H1 (cell line): ENCODE measurements around the gene ARHGDIG. TPM values are rescaled to one million over a fixed set of nuclear protein-coding genes. Genes with fewer than 3 reads are reported as not detected.

Experiments used
- CTCF ChIA-PET: fragments of 300-600 bp; sonication (Branson Sonifier 250); formaldehyde crosslinking; loops from one replicate; lab custom pipeline; 2021; ENCODE audit not compliant: partially characterized antibody; lab: Charles Lee
- POLR2A ChIA-PET: fragments of 300-600 bp; sonication (Branson Sonifier 250); formaldehyde crosslinking; loops from one replicate; lab custom pipeline; 2021; ENCODE audit warnings: inconsistent platforms; ENCODE audit not compliant: partially characterized antibody; lab: Charles Lee
- DNase-seq, 2 experiments: peaks; one replicate each; pipeline versions ENCODE4 v3.0.0 to v3.0.0-alpha.2; 2010 to 2022; ENCODE audit warnings: low spot score in 2 of 2, low read depth in 1 of 2, mixed read lengths in 1 of 2
- FAIRE-seq: peaks from 2 replicates; lab custom pipeline; 2011; peaks lifted over from hg19 to GRCh38; lab: Jason Lieb, UNC
- H2AFZ ChIP-seq: 2 replicates; pipeline ENCODE4 v1.8.1; 2012; ENCODE audit warnings: low read length, inconsistent platforms
- H2AK5ac ChIP-seq: 2 replicates; pipeline ENCODE4 v1.6.1; 2013; ENCODE audit warnings: low read depth, low read length
- H2BK120ac ChIP-seq: replicated peaks from 2 replicates; pipeline ENCODE3; 2013; ENCODE audit warnings: low read depth, low read length, inconsistent platforms
- H2BK12ac ChIP-seq: 2 replicates; pipeline ENCODE4 v1.6.1; 2013; ENCODE audit warnings: low read depth, low read length
- H2BK15ac ChIP-seq: 2 replicates; pipeline ENCODE4 v1.6.1; 2013; ENCODE audit warnings: low read length
- H2BK20ac ChIP-seq: 2 replicates; pipeline ENCODE4 v1.6.1; 2013; ENCODE audit warnings: low read length
- H2BK5ac ChIP-seq: 2 replicates; pipeline ENCODE4 v1.6.1; 2013; ENCODE audit warnings: low read depth, low read length
- H3K14ac ChIP-seq: 2 replicates; pipeline ENCODE4 v1.6.1; 2013; ENCODE audit warnings: inconsistent platforms; ENCODE audit not compliant: insufficient read length
- H3K18ac ChIP-seq: 2 replicates; pipeline ENCODE4 v1.6.1; 2013; ENCODE audit warnings: low read length; ENCODE audit errors: extremely low read depth
- H3K23ac ChIP-seq: 2 replicates; pipeline ENCODE4 v1.6.1; 2013; ENCODE audit warnings: inconsistent platforms; ENCODE audit not compliant: insufficient read length
- H3K23me2 ChIP-seq: 2 replicates; pipeline ENCODE4 v1.6.1; 2013; ENCODE audit warnings: low read depth, low read length
- H3K27ac ChIP-seq: 2 replicates; pipeline ENCODE4 v1.6.1; 2011; ENCODE audit warnings: low read depth, low read length, inconsistent platforms
- H3K27me3 ChIP-seq, 4 experiments: replicated peaks in 1 of 4; 1 replicate in 1 of 4; 2 replicates in 3 of 4; pipeline versions ENCODE4 v1.6.1 to v1.8.1; 2011 to 2013; ENCODE audit warnings: low read length in 3 of 4, mild to moderate bottlenecking in 3 of 4, inconsistent platforms in 2 of 4, mixed read lengths in 2 of 4, moderate library complexity in 1 of 4; ENCODE audit not compliant: control insufficient read depth in 3 of 4, insufficient read depth in 3 of 4; ENCODE audit errors: extremely low read depth in 1 of 4
- H3K36me3 ChIP-seq, 4 experiments: 2 replicates each; pipeline versions ENCODE4 v1.6.1 to v1.8.1; 2011 to 2013; ENCODE audit warnings: mild to moderate bottlenecking in 4 of 4, low read length in 3 of 4, moderate library complexity in 2 of 4, control low read depth in 1 of 4, inconsistent platforms in 1 of 4; ENCODE audit not compliant: insufficient read depth in 4 of 4, control insufficient read depth in 2 of 4
- H3K4ac ChIP-seq: replicated peaks from 2 replicates; pipeline ENCODE3; 2013; ENCODE audit warnings: low read length, low read depth, mixed read lengths, inconsistent platforms; ENCODE audit not compliant: insufficient read length
- H3K4me1 ChIP-seq, 4 experiments: replicated peaks in 1 of 4; 1 replicate in 1 of 4; 2 replicates in 3 of 4; pipeline versions ENCODE4 v1.6.1 to v1.8.1; 2011 to 2013; ENCODE audit warnings: low read length in 3 of 4, inconsistent platforms in 2 of 4, mixed read lengths in 1 of 4; ENCODE audit not compliant: insufficient read depth in 4 of 4, control insufficient read depth in 3 of 4
- H3K4me2 ChIP-seq, 2 experiments: 2 replicates each; pipeline versions ENCODE4 v1.6.1 to v1.8.1; 2011 to 2013; ENCODE audit warnings: low read depth in 2 of 2, low read length in 2 of 2, control low read depth in 1 of 2, inconsistent platforms in 1 of 2, mild to moderate bottlenecking in 1 of 2; ENCODE audit not compliant: insufficient read depth in 1 of 2
- H3K4me3 ChIP-seq, 4 experiments: fragments of 200-600, 300-600 bp in 1 of 4; sonication (generic), shearing (Covaris generic), sonication (Bioruptor Twin) in 1 of 4; 2 replicates each; pipeline versions ENCODE4 v1.5.1 to v1.8.1; 2011 to 2016; ENCODE audit warnings: low read length in 4 of 4, low read depth in 3 of 4, control low read depth in 2 of 4, inconsistent platforms in 2 of 4, mild to moderate bottlenecking in 2 of 4, mixed read lengths in 1 of 4, moderate library complexity in 1 of 4; ENCODE audit not compliant: insufficient read depth in 2 of 4; ENCODE audit errors: extremely low read depth in 1 of 4
- H3K56ac ChIP-seq: replicated peaks from 2 replicates; pipeline ENCODE3; 2013; ENCODE audit warnings: low read depth, mild to moderate bottlenecking, mixed read lengths, low read length, inconsistent platforms; ENCODE audit not compliant: insufficient read length
- H3K79me1 ChIP-seq: 2 replicates; pipeline ENCODE4 v1.6.1; 2013; ENCODE audit warnings: low read depth, low read length, control low read depth
- H3K79me2 ChIP-seq, 2 experiments: 2 replicates each; pipeline versions ENCODE4 v1.6.1 to v1.8.1; 2012 to 2013; ENCODE audit warnings: low read length in 2 of 2, mild to moderate bottlenecking in 2 of 2, inconsistent platforms in 1 of 2; ENCODE audit not compliant: insufficient read depth in 2 of 2, control insufficient read depth in 1 of 2
- H3K9ac ChIP-seq, 4 experiments: replicated peaks in 1 of 4; 1 replicate in 1 of 4; 2 replicates in 3 of 4; pipeline versions ENCODE4 v1.6.1 to v1.8.1; 2011 to 2013; ENCODE audit warnings: low read depth in 3 of 4, low read length in 3 of 4, control low read depth in 2 of 4, mild to moderate bottlenecking in 2 of 4, moderate library complexity in 2 of 4, inconsistent platforms in 1 of 4; ENCODE audit errors: extremely low read depth in 1 of 4
- H3K9me3 ChIP-seq, 2 experiments: 2 replicates each; pipeline versions ENCODE4 v1.6.1 to v1.8.1; 2012 to 2013; ENCODE audit warnings: mild to moderate bottlenecking in 2 of 2, moderate library complexity in 2 of 2, control low read depth in 1 of 2, inconsistent platforms in 1 of 2, low read depth in 1 of 2, low read length in 1 of 2, mixed read lengths in 1 of 2; ENCODE audit not compliant: insufficient read depth in 2 of 2
- H4K20me1 ChIP-seq, 2 experiments: replicated peaks in 1 of 2; 2 replicates each; pipeline versions ENCODE3 to v1.8.1; 2011 to 2013; ENCODE audit warnings: inconsistent platforms in 2 of 2, low read length in 2 of 2, mild to moderate bottlenecking in 1 of 2; ENCODE audit not compliant: insufficient read depth in 2 of 2, control insufficient read depth in 1 of 2
- H4K5ac ChIP-seq: 2 replicates; pipeline ENCODE4 v1.6.1; 2013; ENCODE audit warnings: low read length, low read depth, mixed read lengths, inconsistent platforms; ENCODE audit not compliant: insufficient read length
- H4K8ac ChIP-seq: 2 replicates; pipeline ENCODE4 v1.8.0; 2013; ENCODE audit warnings: mild to moderate bottlenecking, moderate library complexity, low read length, inconsistent platforms; ENCODE audit not compliant: insufficient read depth; ENCODE audit errors: extremely low read depth
- H4K91ac ChIP-seq: replicated peaks from 2 replicates; pipeline ENCODE3; 2013; ENCODE audit warnings: low read length, mixed read lengths, inconsistent platforms; ENCODE audit not compliant: insufficient read length
- CBX8 ChIP-seq: fragments of 300-800, 300-1000 bp; sonication (generic); IDR thresholded peaks from 2 replicates; pipeline ENCODE4 v1.7.1; 2016; ENCODE audit warnings: low read depth, low read length, borderline replicate concordance
- GTF2F1 ChIP-seq: IDR thresholded peaks from 2 replicates; pipeline ENCODE4 v1.6.1; 2012; ENCODE audit warnings: low read depth, low read length, improper control_type of control experiment, borderline replicate concordance
- HDAC6 ChIP-seq: IDR thresholded peaks from one replicate; pipeline ENCODE4 v1.7.1; 2012; ENCODE audit warnings: low read depth, mild to moderate bottlenecking, inconsistent platforms, low read length, moderate library complexity
- KDM1A ChIP-seq: fragments of 200-600, 300-600 bp; sonication (generic); IDR thresholded peaks from 2 replicates; pipeline ENCODE4 v1.7.1; 2016; ENCODE audit warnings: mild to moderate bottlenecking, low read length, borderline replicate concordance
- PHF8 ChIP-seq: fragments of 200-600 bp; sonication (generic); conservative IDR thresholded peaks from 2 replicates; pipeline ENCODE4 v1.7.1; 2012; ENCODE audit warnings: low read depth, mild to moderate bottlenecking, inconsistent platforms, low read length, moderate library complexity
- RNF2 ChIP-seq: fragments of 200-900, 300-1000 bp; sonication (generic); IDR thresholded peaks from 2 replicates; pipeline ENCODE4 v1.7.1; 2016; ENCODE audit warnings: borderline replicate concordance, low read depth, mild to moderate bottlenecking, antibody characterized with exemption, low read length; ENCODE audit not compliant: poor library complexity, severe bottlenecking; ENCODE audit errors: missing control alignments
- ZNF274 ChIP-seq: IDR thresholded peaks from 2 replicates; pipeline ENCODE4 v1.7.0; 2012; ENCODE audit warnings: low read length, borderline replicate concordance; ENCODE audit errors: extremely low read depth
- WGBS, 2 experiments: shearing (Covaris generic) in 1 of 2; methylation state at CpG; one replicate each; pipeline versions ENCODE4 v1.1.6 to v1.1.7; 2013 to 2015; ENCODE audit warnings: low lambda C conversion rate in 2 of 2, mixed read lengths in 2 of 2, inconsistent platforms in 1 of 2, low coverage in 1 of 2, missing lambda C conversion rate in 1 of 2; ENCODE audit not compliant: insufficient replicate concordance in 2 of 2, insufficient coverage in 1 of 2, insufficient read length in 1 of 2; ENCODE audit errors: extremely low coverage in 1 of 2, missing lambda C conversion rate in 1 of 2; 5-methylcytosine and 5-hydroxymethylcytosine counted together
- polyA plus RNA-seq, 7 experiments: library from polyadenylated mRNA; depleted of rRNA in 3 of 7; stranded (reverse) in 5 of 7; unstranded in 2 of 7; fragments of >200 nt in 5 of 7; fragments of 200-250 nt in 2 of 7; gene quantifications; 1 replicate in 5 of 7; 2 replicates in 1 of 7; 4 replicates in 1 of 7; pipeline versions ENCODE4 v1.2.1 to v1.2.3, GENCODE V29; 2011 to 2013; ENCODE audit warnings: missing spikeins in 2 of 7, mixed read lengths in 2 of 7
- total RNA-seq: library from RNA; stranded (reverse); fragmentation: NEBNext Ultra II Directional; extraction: Animal tissue kit (Norgen Biotek cat#: 25700); gene quantifications from 2 replicates; pipeline ENCODE4 v1.2.1, GENCODE V29; 2021
- TF ChIP-seq, protein P1 (sequence below): IDR thresholded peaks from 2 replicates; pipeline ENCODE4 v1.6.1; 2012; ENCODE audit warnings: low read length, inconsistent platforms
- TF ChIP-seq, protein P2 (sequence below): IDR thresholded peaks from 2 replicates; pipeline ENCODE4 v1.6.1; 2011; ENCODE audit warnings: low read depth, mild to moderate bottlenecking, low read length; ENCODE audit not compliant: insufficient read depth

Gene ARHGDIG
- total and polyA plus RNA-seq, 2 of the 8 experiments (the other 6 are each of a cell fraction or from before 2014, with no cell fraction given) = 1.2 to 2.9 TPM

DNA sequence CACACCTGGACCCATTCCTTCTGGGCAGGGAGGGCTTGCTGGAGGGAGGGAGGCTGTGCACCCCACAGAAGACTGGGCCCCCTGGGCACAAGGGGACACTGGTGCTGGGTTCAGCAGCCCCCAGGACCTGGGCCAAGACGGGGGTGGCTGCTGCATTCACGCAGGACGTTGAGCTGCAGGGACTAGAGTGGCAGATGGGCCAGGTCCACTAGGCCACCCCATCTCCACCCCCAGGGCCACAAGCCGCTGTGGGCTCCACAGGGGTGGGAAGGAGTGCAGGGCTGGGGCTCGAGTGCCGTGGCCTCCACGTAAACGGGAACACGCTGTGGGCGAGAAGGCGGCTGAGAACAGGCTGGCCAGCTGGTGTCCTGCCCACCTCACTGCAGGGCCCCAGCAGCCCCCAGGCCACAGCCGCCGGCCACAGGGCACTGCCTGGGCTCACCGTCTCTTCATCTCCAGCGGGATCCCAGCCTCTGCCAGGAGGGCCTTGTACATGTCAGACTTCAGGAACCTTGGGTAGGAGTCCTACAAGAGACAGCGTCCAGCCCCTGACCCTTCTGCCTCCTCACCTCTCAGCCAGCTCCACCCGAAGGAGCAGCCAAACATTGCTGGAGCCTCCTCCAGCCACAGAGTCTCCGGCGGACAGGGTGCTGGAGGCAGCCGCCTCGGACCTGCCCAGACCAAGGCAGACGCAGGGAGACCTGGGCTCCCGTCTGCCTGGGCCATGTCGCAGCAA is 11.2 kb upstream of the ARHGDIG start:
- TF ChIP-seq GTF2F1 (no peak), PHF8 (no peak), ZNF274 (no peak), CBX8 (no peak), KDM1A (no peak), RNF2 (no peak), HDAC6 (no peak)
- TF ChIP-seq, protein P1, sequence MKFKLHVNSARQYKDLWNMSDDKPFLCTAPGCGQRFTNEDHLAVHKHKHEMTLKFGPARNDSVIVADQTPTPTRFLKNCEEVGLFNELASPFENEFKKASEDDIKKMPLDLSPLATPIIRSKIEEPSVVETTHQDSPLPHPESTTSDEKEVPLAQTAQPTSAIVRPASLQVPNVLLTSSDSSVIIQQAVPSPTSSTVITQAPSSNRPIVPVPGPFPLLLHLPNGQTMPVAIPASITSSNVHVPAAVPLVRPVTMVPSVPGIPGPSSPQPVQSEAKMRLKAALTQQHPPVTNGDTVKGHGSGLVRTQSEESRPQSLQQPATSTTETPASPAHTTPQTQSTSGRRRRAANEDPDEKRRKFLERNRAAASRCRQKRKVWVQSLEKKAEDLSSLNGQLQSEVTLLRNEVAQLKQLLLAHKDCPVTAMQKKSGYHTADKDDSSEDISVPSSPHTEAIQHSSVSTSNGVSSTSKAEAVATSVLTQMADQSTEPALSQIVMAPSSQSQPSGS = no peak
- TF ChIP-seq, protein P2, sequence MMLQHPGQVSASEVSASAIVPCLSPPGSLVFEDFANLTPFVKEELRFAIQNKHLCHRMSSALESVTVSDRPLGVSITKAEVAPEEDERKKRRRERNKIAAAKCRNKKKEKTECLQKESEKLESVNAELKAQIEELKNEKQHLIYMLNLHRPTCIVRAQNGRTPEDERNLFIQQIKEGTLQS = no peak
- TF ChIP-seq, all 59 proteins: peak for 0
- CTCF ChIA-PET = interaction anchor here (0.6 to 2.0 kb wide), 4 partner anchors 29 to 93 kb away, joined by 3 to 10 read pairs (median 4); no protein-coding TSS in a partner anchor

More for the DNA sequence above, 11.2 kb upstream of the ARHGDIG start:
- Histone ChIP-seq H3K56ac (no peak overlapping the region), H2BK5ac (no peak overlapping the region), H4K5ac (no peak overlapping the region), H3K23me2 (peaks cover 4% of the 10 kb centered on the region; the same call in 1 of the 2 replicates), H3K23ac (no peak overlapping the region), H2BK120ac (no peak overlapping the region), H2AK5ac (no peak overlapping the region), H2BK15ac (no peak overlapping the region), H3K4me1 (no peaks in the 10 kb centered on the region; a peak in 1 of 7 replicates), H2BK12ac (no peak overlapping the region), H3K18ac (no peak overlapping the region), H4K8ac (no peak overlapping the region), H3K4ac (no peak overlapping the region), H3K4me3 (no peak overlapping the region), H3K27me3 (peaks cover 0 to 3% (median 2%) of the 10 kb centered on the region in 4 experiments; a peak in 4 of 7 replicates), H3K27ac (no peak overlapping the region), H3K9ac (no peak overlapping the region), H2BK20ac (no peak overlapping the region), H4K91ac (no peak overlapping the region), H2AFZ (no peak overlapping the region), H3K79me1 (no peaks in the 10 kb centered on the region), H3K4me2 (no peak overlapping the region), H3K79me2 (no peaks in the 10 kb centered on the region), H3K14ac (no peak overlapping the region), H3K9me3 (no peaks in the 10 kb centered on the region), H3K36me3 (no peaks in the 10 kb centered on the region), H4K20me1 (peaks cover 0 to 9% of the 10 kb centered on the region in 2 experiments)
- POLR2A ChIA-PET = interaction anchor here (0.6 to 2.5 kb wide), 9 partner anchors 8 to 137 kb away, joined by 3 to 13 read pairs (median 4); partner anchors contain the start of gene PDIA2
- 97% methylated on average over 22 of the region's 24 CpGs; no CpG with 5 or more reads in 1 of the 2 experiments for WGBS, 2 experiments
- no peak for FAIRE-seq
- DNase-seq = no peak
